ENCODE results near the gene ATP2B2.

GRCh38 chr3:10380906-10381305 is 124.5 kb downstream of the ATP2B2 start:
- no peak for TF ChIP-seq CTCF (conservative IDR thresholded peaks at IDR 0.05; ENCODE audit: low read length)
- no peak for TF ChIP-seq EZH2phosphoT487 (IDR thresholded peaks at IDR 0.05; ENCODE audit: borderline replicate concordance, low read depth, low read length)
